Dendritic cell treated with granulocyte-macrophage colony-stimulating factor and Interleukin-4, amounts not matched to agents 40 ng/mL and 50 ng/mL, for 4 days (primary cell): ENCODE data around the gene FANK1.
"Not testable (repeated sequence)": the region's sequence is repeated elsewhere in the genome, so short reads cannot be mapped to it uniquely, and the experiment has no call there.

Source experiments
- H3K27ac Mint-ChIP-seq: one replicate; pipeline ENCODE4 v1.8.0; 2022; ENCODE audit warnings: mild to moderate bottlenecking, mixed read lengths
- H3K27me3 Mint-ChIP-seq: one replicate; pipeline ENCODE4 v1.8.0; 2022; ENCODE audit warnings: mild to moderate bottlenecking, mixed read lengths
- H3K36me3 Mint-ChIP-seq: one replicate; pipeline ENCODE4 v1.8.0; 2022; ENCODE audit warnings: low read depth, mixed read lengths
- H3K4me1 Mint-ChIP-seq: one replicate; pipeline ENCODE4 v1.8.0; 2022; ENCODE audit warnings: low read depth, mixed read lengths
- H3K4me3 Mint-ChIP-seq: one replicate; pipeline ENCODE4 v1.8.0; 2022; ENCODE audit warnings: mild to moderate bottlenecking, moderate library complexity, mixed read lengths
- H3K9me3 Mint-ChIP-seq: one replicate; pipeline ENCODE4 v1.8.0; 2022; ENCODE audit warnings: mixed read lengths
- intact Hi-C: fragments of 100-400 bp; cut with micrococcal nuclease; formaldehyde crosslinking; loops from one replicate; pipeline ENCODE4 v1.15.0; 2022

Gene FANK1

DNA sequence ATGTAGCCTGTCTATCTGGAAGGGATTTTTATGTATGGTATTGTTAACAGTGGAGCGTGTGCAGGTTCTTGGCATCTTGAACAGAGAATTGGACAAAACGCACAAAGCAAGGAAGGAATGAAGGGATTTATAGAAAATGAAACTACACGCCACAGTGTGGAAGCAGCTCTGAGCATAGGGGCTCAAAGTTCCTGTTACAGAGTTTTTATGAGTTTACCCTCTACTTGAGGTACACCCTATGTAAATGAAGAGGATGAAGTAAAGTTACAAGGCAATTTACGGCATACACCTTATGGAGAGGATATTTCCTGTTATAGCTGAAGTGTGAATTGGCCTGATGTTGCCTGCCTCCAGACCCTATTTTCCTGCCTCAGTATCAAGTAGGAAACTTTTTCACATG, 33.3 kb downstream of the FANK1 start:
- Mint-ChIP-seq H3K9me3 (no peaks in the 10 kb centered on the region), H3K27ac (no peak overlapping the region), H3K36me3 (no peaks in the 10 kb centered on the region), H3K27me3 (peaks cover 5% of the 10 kb centered on the region), H3K4me1 (no peaks in the 10 kb centered on the region), H3K4me3 (no peak overlapping the region)
- intact Hi-C loops = no loop called here

DNA sequence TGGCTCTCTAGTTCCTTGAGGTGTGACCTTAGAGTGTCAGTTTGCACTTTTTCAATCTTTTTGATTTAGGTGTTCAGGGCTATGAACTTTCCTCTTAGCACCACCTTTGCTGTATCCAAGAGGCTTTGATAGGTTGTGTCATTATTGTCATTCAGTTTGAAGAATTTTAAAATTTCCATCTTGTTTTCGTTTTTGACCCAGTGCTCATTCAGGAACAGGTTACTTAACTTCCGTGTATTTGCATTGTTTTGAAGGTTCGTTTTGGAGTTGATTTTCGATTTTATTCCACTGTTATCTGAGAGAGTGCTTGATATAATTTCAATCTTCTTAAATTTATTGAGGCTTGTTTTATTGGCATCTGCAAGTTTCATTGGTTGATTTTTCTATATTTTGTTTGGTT, 37.3 kb downstream of the FANK1 start:
- H3K36me3 Mint-ChIP-seq = no peaks in the 10 kb centered on the region
- peaks cover 6% of the 10 kb centered on the region for H3K27me3 Mint-ChIP-seq
- H3K4me3 Mint-ChIP-seq = no peak overlapping the region
- H3K9me3 Mint-ChIP-seq = no peaks in the 10 kb centered on the region
- no peaks in the 10 kb centered on the region for H3K4me1 Mint-ChIP-seq
- intact Hi-C loops = loop anchor here (1.0 to 2.0 kb wide), 3 partner anchors 571 to 815 kb away; no protein-coding TSS in a partner anchor
- no peak overlapping the region for H3K27ac Mint-ChIP-seq

DNA sequence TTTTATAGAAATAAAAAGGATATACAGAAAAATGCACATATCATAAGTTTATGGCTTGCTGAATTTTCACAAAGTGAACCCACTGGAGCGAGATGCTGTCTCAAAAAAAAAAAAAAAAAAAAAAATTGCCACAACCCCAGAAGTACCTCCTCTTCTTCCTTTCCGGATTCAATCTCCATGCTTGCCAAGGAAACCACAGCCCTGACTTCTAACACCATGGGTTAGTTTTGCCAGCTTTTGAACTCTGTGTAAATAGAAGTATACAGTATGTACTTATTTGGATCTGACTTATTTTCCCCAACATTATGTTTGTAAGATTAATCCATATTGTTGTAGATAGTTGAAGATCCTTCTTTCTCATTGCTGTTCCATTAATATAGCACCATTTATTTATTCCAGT, 40.0 kb downstream of the FANK1 start:
- Mint-ChIP-seq H3K36me3 (no peaks in the 10 kb centered on the region), H3K4me1 (no peaks in the 10 kb centered on the region), H3K27me3 (peaks cover 6% of the 10 kb centered on the region), H3K27ac (no peak overlapping the region), H3K4me3 (no peak overlapping the region), H3K9me3 (no peaks in the 10 kb centered on the region)
- intact Hi-C loops = no loop called here

DNA sequence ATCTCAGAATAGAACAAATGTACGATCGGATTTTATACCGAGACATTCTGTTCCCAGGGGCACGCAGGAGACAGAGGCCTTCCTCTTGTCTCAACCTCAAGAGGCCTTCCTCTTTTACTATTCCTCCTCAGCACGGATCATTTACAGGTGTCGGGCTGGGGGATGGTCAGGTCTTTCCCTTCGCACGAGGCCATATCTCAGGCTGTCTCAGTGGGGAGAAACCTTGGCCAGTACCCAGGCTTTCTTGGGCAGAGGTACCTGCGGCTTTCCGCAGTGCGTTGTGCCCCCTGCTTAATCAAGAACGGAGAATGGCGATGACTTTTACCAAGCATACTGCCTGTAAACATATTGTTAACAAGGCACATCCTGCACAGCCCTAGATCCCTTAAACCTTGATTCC, 44.2 kb downstream of the FANK1 start:
- H3K36me3 Mint-ChIP-seq = no peaks in the 10 kb centered on the region
- H3K9me3 Mint-ChIP-seq = peaks cover 12% of the 10 kb centered on the region
- no peaks in the 10 kb centered on the region for H3K4me1 Mint-ChIP-seq
- H3K27me3 Mint-ChIP-seq = no peaks in the 10 kb centered on the region
- no peak overlapping the region for H3K27ac Mint-ChIP-seq
- no peak overlapping the region for H3K4me3 Mint-ChIP-seq
- intact Hi-C loops = no loop called here

DNA sequence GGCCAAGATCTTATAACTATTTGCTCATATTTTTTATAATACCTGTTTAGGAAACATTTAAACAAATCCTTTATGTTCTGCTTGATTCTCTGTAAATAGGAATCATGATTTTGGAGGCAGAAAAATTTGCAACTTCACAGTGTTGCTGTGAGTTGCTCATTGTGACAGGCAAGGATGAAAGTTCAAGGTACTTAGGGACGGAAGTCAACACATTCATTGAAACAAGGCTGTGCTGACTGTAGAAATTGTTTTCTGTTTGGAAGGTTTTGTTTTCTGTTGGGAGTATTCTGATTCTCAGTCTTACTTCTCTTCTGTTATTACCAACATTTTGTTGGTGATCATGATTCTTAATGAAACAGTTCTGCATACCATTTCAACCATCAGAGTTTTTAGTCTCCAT, 54.9 kb downstream of the FANK1 start:
- no peak overlapping the region for H3K4me3 Mint-ChIP-seq
- no peaks in the 10 kb centered on the region for H3K36me3 Mint-ChIP-seq
- peaks cover 36% of the 10 kb centered on the region for H3K9me3 Mint-ChIP-seq
- no peak overlapping the region for H3K27ac Mint-ChIP-seq
- H3K4me1 Mint-ChIP-seq = no peaks in the 10 kb centered on the region
- H3K27me3 Mint-ChIP-seq = no peaks in the 10 kb centered on the region
- intact Hi-C loops = no loop called here

DNA sequence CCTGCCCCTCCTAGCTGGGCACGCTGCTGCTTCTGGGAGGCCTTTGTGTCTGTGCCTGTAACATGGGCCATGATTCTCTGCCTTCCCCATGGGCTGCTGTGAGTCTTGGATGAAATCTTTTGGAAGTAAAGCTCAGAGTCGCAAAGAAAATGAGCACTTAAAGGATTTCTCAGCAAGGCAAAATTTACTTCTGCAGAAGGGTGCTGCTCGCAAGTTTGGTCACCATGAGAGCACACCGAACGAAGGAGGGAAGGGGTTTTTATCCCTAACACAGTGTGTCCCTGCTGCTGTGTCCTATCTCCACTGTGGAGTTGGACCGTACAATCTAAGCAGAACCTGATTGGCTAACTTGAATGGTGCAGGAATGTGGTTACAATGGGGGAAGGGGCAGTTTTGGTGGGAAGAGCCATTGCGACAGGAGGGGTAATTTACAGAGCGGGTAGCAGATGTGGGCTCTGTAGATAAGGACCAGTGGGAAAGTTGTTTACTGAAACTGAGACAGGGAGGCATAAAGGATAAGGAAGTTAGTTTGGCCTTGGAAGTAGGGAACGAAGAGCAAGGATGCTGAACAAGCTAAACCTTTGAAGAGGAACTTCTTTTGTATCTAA, 57.5 kb downstream of the FANK1 start:
- intact Hi-C loops = no loop called here
- Mint-ChIP-seq H3K4me1 (no peaks in the 10 kb centered on the region), H3K9me3 (peaks cover 56% of the 10 kb centered on the region), H3K27ac (no peak overlapping the region), H3K4me3 (no peak overlapping the region), H3K27me3 (no peaks in the 10 kb centered on the region), H3K36me3 (no peaks in the 10 kb centered on the region)

DNA sequence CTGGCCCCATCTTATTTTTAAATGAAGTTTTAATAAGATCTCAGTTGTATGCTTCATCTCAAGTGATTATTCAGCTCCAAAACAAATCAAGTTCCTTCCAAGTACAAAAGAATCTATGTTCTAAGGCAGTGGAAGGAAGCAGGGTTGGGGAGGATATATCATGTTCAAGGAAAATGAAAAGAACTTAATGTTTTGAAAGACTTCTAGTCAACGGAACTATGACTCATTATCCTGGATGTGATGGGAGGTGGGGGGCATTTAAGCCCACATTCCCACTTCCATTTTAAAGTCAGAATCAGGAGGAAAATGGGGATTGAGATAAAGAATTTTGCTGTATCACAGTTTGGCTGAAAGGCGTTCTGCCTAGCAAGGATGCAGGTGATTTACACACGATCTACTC, 59.4 kb downstream of the FANK1 start:
- Mint-ChIP-seq H3K27me3 (no peaks in the 10 kb centered on the region), H3K9me3 (peaks cover 56% of the 10 kb centered on the region), H3K36me3 (no peaks in the 10 kb centered on the region), H3K4me1 (no peaks in the 10 kb centered on the region), H3K27ac (no peak overlapping the region), H3K4me3 (no peak overlapping the region)
- intact Hi-C loops = no loop called here

DNA sequence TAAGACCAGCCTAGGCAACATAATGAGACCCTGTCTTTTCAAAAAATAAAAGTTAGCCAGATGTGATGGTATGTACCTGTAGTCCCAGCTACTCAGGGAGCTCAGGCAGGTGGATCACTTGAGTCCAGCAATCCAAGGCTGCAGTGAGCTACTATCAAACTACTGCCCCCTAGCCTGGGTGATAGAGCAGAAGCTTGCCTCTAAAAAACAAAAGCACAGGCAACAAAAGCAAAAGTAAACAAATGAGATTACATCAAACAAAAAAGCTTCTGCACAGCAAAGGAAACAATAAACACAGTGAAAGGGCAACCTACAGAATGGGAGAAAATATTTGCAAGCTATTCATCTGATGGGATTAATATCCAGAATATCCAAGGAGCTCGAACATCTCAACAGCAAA, 65.4 kb downstream of the FANK1 start:
- Mint-ChIP-seq H3K27me3 (no peaks in the 10 kb centered on the region), H3K4me3 (no peak overlapping the region), H3K9me3 (peaks cover 16% of the 10 kb centered on the region), H3K36me3 (no peaks in the 10 kb centered on the region), H3K27ac (no peak overlapping the region), H3K4me1 (no peaks in the 10 kb centered on the region)
- intact Hi-C loops = no loop called here

DNA sequence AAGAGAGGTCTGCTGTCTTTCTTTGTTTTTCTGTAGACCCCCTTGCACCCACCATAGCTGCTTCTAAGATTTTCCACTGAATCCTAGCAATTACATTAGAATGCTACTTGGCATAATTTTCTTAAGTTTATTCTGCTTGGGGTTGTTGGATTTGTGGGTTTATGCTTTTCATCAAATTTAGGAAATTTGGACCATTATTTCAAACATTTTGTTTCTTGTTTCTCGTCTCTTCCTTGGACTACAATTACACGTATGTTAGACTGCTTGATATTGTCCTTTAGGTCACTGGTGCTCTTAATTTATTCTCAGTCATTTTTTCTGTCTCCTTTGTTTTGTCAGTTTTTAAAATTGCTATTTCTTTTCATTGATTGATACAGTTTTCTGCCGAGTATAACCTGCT, 65.8 kb downstream of the FANK1 start:
- H3K27me3 Mint-ChIP-seq = no peaks in the 10 kb centered on the region

DNA sequence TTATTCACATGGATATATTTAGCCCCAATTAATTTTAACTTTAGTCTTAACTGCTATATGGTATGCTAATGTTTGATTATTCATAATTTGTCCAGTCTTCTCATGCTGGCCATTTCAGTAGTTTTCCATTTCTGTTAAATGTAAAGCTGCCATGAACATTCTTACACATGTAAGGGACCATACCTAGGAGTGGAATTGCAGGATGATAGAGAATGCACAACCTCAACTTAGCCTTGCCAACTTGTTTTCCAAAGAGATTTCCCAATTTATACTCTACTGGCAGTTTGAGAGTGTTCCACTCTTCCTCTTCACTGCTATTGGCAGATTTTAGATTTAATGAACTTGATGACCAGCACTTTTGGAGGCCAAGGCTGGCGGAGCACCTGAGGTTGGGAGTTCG, 68.2 kb downstream of the FANK1 start:
- no peaks in the 10 kb centered on the region for H3K4me1 Mint-ChIP-seq
- H3K4me3 Mint-ChIP-seq = no peak overlapping the region
- H3K27me3 Mint-ChIP-seq = no peaks in the 10 kb centered on the region
- intact Hi-C loops = no loop called here
- no peak overlapping the region for H3K27ac Mint-ChIP-seq
- H3K9me3 Mint-ChIP-seq = no peaks in the 10 kb centered on the region
- H3K36me3 Mint-ChIP-seq = no peaks in the 10 kb centered on the region

More for the DNA sequence above, 65.8 kb downstream of the FANK1 start:
- H3K4me1 Mint-ChIP-seq = no peaks in the 10 kb centered on the region
- no peak overlapping the region for H3K4me3 Mint-ChIP-seq
- intact Hi-C loops = no loop called here
- H3K9me3 Mint-ChIP-seq = peaks cover 12% of the 10 kb centered on the region
- no peak overlapping the region for H3K27ac Mint-ChIP-seq
- H3K36me3 Mint-ChIP-seq = no peaks in the 10 kb centered on the region

DNA sequence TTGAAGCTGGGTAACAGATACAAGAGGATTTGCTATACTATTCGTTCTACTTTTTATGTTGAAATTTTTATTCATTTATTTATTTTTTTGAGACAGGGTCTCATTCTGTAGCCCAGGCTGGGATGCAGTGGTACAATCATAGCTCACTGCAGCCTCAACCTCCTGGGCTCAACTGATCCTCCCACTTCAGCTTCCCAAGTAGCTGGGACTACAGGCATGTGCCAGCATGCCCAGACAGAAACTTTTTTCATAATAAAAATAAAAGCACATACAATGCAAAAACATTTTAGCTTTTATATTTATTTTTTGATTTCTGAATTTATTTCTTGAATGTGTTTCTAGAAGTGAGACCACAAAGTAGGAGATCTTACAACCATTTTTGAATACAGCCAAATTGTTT, 71.2 kb downstream of the FANK1 start:
- Mint-ChIP-seq H3K27ac (no peak overlapping the region), H3K27me3 (peaks cover 3% of the 10 kb centered on the region), H3K36me3 (no peaks in the 10 kb centered on the region), H3K9me3 (no peaks in the 10 kb centered on the region), H3K4me1 (no peaks in the 10 kb centered on the region), H3K4me3 (no peak overlapping the region)
- intact Hi-C loops = no loop called here

DNA sequence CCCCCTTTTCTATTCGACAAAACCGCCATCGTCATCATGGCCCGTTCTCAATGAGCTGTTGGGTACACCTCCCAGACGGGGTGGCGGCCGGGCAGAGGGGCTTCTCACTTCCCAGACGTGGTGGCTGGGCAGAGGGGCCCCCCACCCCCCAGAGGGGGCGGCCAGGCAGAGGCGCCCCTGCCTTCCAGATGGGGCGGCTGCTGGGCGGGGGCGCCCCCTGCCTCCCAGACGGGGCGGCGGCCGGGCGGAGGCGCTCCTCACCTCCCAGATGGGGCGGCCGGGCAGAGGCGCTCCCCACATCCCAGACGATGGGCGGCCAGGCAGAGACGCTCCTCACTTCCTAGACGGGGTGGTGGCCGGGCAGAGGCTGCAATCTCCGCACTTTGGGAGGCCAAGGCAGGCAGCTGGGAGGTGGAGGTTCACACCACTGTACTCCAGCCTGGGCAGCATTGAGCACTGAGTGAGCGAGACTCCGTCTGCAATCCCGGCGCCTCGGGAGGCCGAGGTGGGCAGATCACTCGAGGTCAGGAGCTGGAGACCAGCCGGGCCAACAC, 73.8 kb downstream of the FANK1 start:
- intact Hi-C loops, H3K27me3 Mint-ChIP-seq, H3K4me3 Mint-ChIP-seq, H3K27ac Mint-ChIP-seq, H3K36me3 Mint-ChIP-seq, H3K9me3 Mint-ChIP-seq: not testable (repeated sequence)
- H3K4me1 Mint-ChIP-seq = peaks cover 13% of the 10 kb centered on the region

DNA sequence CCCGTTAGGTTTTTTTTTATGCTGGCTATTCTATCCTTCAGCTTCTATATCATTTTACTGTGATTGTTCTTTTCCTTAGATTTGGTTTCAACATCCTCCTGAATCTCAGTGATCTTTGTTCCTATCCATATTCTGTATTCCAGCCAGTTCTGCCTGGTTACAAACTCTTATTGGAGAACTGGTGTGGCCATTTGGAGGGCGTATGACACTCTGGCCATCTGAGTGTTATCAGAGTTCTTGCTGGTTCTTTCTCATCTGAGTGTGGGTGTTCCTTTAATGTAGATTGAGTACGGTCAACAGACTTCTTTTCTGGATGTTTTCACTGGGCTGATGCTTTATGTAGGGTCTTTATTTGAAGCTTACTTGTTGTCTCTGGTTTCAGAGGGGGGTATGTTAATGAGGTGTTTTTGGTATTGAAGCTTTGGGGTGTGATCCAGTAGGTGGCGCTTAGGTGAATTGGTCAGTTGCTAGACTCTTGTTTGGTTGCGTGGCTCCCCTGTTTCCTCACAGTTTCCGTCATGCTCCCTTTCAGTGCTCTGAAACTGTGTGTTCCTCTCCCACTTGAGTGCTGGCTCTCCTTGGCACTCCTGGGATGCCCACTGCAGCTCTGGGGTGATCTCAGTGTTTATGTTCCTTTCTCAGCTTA, 80.7 kb downstream of the FANK1 start:
- no peaks in the 10 kb centered on the region for H3K27me3 Mint-ChIP-seq
- no peak overlapping the region for H3K27ac Mint-ChIP-seq
- H3K4me3 Mint-ChIP-seq = no peak overlapping the region
- H3K4me1 Mint-ChIP-seq = peaks cover 19% of the 10 kb centered on the region
- H3K9me3 Mint-ChIP-seq = no peaks in the 10 kb centered on the region
- intact Hi-C loops = no loop called here
- no peaks in the 10 kb centered on the region for H3K36me3 Mint-ChIP-seq

DNA sequence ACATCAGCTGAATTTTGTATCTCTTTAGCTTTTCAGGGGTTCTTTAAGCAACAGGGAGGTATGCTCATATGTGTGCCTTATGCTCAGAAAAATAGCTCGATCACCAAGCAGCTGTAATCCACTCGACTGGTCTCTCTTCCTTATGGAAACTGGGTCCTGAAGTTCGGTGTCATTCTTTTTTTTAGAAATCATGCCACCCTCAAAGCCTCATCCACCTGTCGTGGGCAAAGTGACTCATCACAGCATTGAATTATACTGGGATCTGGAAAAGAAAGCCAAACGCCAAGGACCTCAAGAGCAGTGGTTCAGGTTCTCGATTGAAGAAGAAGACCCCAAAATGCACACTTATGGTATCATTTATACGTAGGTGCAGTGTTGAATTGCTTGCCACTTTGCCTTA, 83.6 kb downstream of the FANK1 start:
- H3K27ac Mint-ChIP-seq = no peak overlapping the region
- H3K4me3 Mint-ChIP-seq = no peak overlapping the region
- intact Hi-C loops = loop anchor here (5.0 to 10.0 kb wide), 4 partner anchors 115 to 767 kb away; no protein-coding TSS in a partner anchor
- no peaks in the 10 kb centered on the region for H3K9me3 Mint-ChIP-seq
- peaks cover 32% of the 10 kb centered on the region for H3K4me1 Mint-ChIP-seq
- H3K36me3 Mint-ChIP-seq = no peaks in the 10 kb centered on the region
- no peaks in the 10 kb centered on the region for H3K27me3 Mint-ChIP-seq
